DOHH2 (cell line): Measurements from ENCODE around the gene FKBP2.
A peak's percentile ranks its signal among the peaks of the same experiment; 100 is the strongest.

Experiments used
- H3F3A ChIP-seq: fragments of 200-600 bp; sonication (generic), shearing (Covaris generic); 2 replicates; pipeline ENCODE4 v1.6.0; 2016; ENCODE audit warnings: antibody characterized with exemption, mild to moderate bottlenecking; ENCODE audit not compliant: control insufficient read depth, insufficient read depth
- H3K27ac ChIP-seq: fragments of 200-600 bp; sonication (generic); 2 replicates; pipeline ENCODE4 v1.5.1; 2014; ENCODE audit warnings: low read depth, mild to moderate bottlenecking, low read length, moderate library complexity
- H3K27me3 ChIP-seq: fragments of 200-600 bp; sonication (generic); 2 replicates; pipeline ENCODE4 v1.6.1; 2014; ENCODE audit warnings: mild to moderate bottlenecking, low read length, mixed read lengths; ENCODE audit not compliant: control insufficient read depth
- H3K36me3 ChIP-seq: fragments of 200-600 bp; sonication (generic); 2 replicates; pipeline ENCODE4 v1.6.1; 2014; ENCODE audit warnings: mild to moderate bottlenecking, low read length, moderate library complexity, mixed read lengths; ENCODE audit not compliant: control insufficient read depth
- H3K4me1 ChIP-seq: fragments of 200-600 bp; sonication (generic); 2 replicates; pipeline ENCODE4 v1.6.1; 2014; ENCODE audit warnings: mild to moderate bottlenecking, low read length, mixed read lengths; ENCODE audit not compliant: control insufficient read depth
- H3K4me2 ChIP-seq: fragments of 200-600 bp; sonication (generic); 2 replicates; pipeline ENCODE4 v1.6.0; 2014; ENCODE audit warnings: mild to moderate bottlenecking, low read length, moderate library complexity
- H3K4me3 ChIP-seq: fragments of 200-600 bp; sonication (generic); 2 replicates; pipeline ENCODE4 v1.5.1; 2014; ENCODE audit warnings: mild to moderate bottlenecking, low read length, mixed read lengths
- H3K79me2 ChIP-seq: fragments of 200-600 bp; sonication (generic); 2 replicates; pipeline ENCODE4 v1.6.1; 2014; ENCODE audit warnings: mild to moderate bottlenecking, low read length, mixed read lengths; ENCODE audit not compliant: control insufficient read depth
- H3K9me2 ChIP-seq: fragments of 200-600 bp; sonication (generic); replicated peaks from 2 replicates; pipeline ENCODE4 v1.6.1; 2014; ENCODE audit warnings: mild to moderate bottlenecking, low read length, mixed read lengths; ENCODE audit not compliant: control insufficient read depth
- H3K9me3 ChIP-seq: fragments of 200-600 bp; sonication (generic); 2 replicates; pipeline ENCODE4 v1.6.1; 2014; ENCODE audit warnings: antibody characterized with exemption, low read length, mixed read lengths; ENCODE audit not compliant: control insufficient read depth, insufficient read depth
- H4K20me1 ChIP-seq: fragments of 200-600 bp; sonication (generic); 2 replicates; pipeline ENCODE4 v1.6.0; 2014; ENCODE audit warnings: low read depth, mild to moderate bottlenecking, antibody characterized with exemption, low read length, moderate library complexity; ENCODE audit not compliant: control insufficient read depth, insufficient read depth
- EZH2phosphoT487 ChIP-seq: fragments of 200-600 bp; sonication (generic); IDR thresholded peaks from 2 replicates; pipeline ENCODE4 v1.6.1; 2017; ENCODE audit warnings: borderline replicate concordance, mild to moderate bottlenecking, antibody characterized with exemption, low read length, moderate library complexity, mixed read lengths
- TF ChIP-seq, protein P1 (sequence below): fragments of 200-600 bp; sonication (generic); IDR thresholded peaks from one replicate; pipeline ENCODE4 v1.5.1; 2014; ENCODE audit warnings: antibody characterized with exemption, mild to moderate bottlenecking, low read depth, low read length; ENCODE audit not compliant: poor library complexity, severe bottlenecking

Gene FKBP2

GRCh38 chr11:64208796-64209562 is 31.9 kb upstream of the FKBP2 start:
- Histone ChIP-seq H3F3A (peaks cover 30% of the 10 kb centered on the region), H3K4me3 (peak overlapping the region; percentile 84; the same call in 1 of the 2 replicates), H3K79me2 (peaks cover 47% of the 10 kb centered on the region), H3K36me3 (peaks cover 81% of the 10 kb centered on the region), H3K27ac (peak overlapping the region; percentile 95), H3K9me2 (no peaks in the 10 kb centered on the region), H3K4me2 (peak overlapping the region; percentile 77), H3K27me3 (no peaks in the 10 kb centered on the region), H3K9me3 (no peaks in the 10 kb centered on the region), H3K4me1 (peaks cover 97% of the 10 kb centered on the region), H4K20me1 (no peaks in the 10 kb centered on the region; the same call in 1 of the 2 replicates)
- TF ChIP-seq, protein P1, sequence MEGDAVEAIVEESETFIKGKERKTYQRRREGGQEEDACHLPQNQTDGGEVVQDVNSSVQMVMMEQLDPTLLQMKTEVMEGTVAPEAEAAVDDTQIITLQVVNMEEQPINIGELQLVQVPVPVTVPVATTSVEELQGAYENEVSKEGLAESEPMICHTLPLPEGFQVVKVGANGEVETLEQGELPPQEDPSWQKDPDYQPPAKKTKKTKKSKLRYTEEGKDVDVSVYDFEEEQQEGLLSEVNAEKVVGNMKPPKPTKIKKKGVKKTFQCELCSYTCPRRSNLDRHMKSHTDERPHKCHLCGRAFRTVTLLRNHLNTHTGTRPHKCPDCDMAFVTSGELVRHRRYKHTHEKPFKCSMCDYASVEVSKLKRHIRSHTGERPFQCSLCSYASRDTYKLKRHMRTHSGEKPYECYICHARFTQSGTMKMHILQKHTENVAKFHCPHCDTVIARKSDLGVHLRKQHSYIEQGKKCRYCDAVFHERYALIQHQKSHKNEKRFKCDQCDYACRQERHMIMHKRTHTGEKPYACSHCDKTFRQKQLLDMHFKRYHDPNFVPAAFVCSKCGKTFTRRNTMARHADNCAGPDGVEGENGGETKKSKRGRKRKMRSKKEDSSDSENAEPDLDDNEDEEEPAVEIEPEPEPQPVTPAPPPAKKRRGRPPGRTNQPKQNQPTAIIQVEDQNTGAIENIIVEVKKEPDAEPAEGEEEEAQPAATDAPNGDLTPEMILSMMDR: no peak
- TF ChIP-seq EZH2phosphoT487: no peak

GRCh38 chr11:64209563-64209843 is 31.4 kb upstream of the FKBP2 start:
- TF ChIP-seq EZH2phosphoT487: no peak
- TF ChIP-seq, protein P1: no peak
- Histone ChIP-seq H3K9me2 (no peaks in the 10 kb centered on the region), H3K27me3 (no peaks in the 10 kb centered on the region), H3K79me2 (peaks cover 47% of the 10 kb centered on the region), H3K27ac (no peak overlapping the region), H3K4me1 (peaks cover 97% of the 10 kb centered on the region), H4K20me1 (no peaks in the 10 kb centered on the region; the same call in 1 of the 2 replicates), H3F3A (peaks cover 28% of the 10 kb centered on the region), H3K4me2 (peak overlapping the region; percentile 77; the same call in 1 of the 2 replicates), H3K4me3 (no peak overlapping the region), H3K9me3 (no peaks in the 10 kb centered on the region), H3K36me3 (peaks cover 80% of the 10 kb centered on the region)

GRCh38 chr11:64210301-64211020 is 30.4 kb upstream of the FKBP2 start:
- H3F3A ChIP-seq: peaks cover 29% of the 10 kb centered on the region
- H3K36me3 ChIP-seq: peaks cover 82% of the 10 kb centered on the region
- H3K9me2 ChIP-seq: no peaks in the 10 kb centered on the region
- no peaks in the 10 kb centered on the region; the same call in 1 of the 2 replicates for H4K20me1 ChIP-seq
- no peaks in the 10 kb centered on the region for H3K9me3 ChIP-seq
- no peak overlapping the region for H3K27ac ChIP-seq
- H3K79me2 ChIP-seq: peaks cover 47% of the 10 kb centered on the region
- H3K4me3 ChIP-seq: no peak overlapping the region
- peak overlapping the region; percentile 14; the same call in 1 of the 2 replicates for H3K4me2 ChIP-seq
- TF ChIP-seq, protein P1: no peak
- no peak for TF ChIP-seq EZH2phosphoT487
- peaks cover 97% of the 10 kb centered on the region for H3K4me1 ChIP-seq
- no peaks in the 10 kb centered on the region for H3K27me3 ChIP-seq
